CD14-positive monocyte (primary cell): ENCODE data around the gene GOLGA6L7. TPM values are rescaled to one million over a fixed set of nuclear protein-coding genes. Genes with fewer than 3 reads are reported as not detected.
A peak's percentile ranks its signal among the peaks of the same experiment; 100 is the strongest.
"Not testable (repeated sequence)": the region's sequence is repeated elsewhere in the genome, so short reads cannot be mapped to it uniquely, and the experiment has no call there.

Source experiments
- DNase-seq, 3 donors: peaks; one replicate each; pipeline ENCODE4 v3.0.0-alpha.2; 2011 to 2022
- H2AFZ ChIP-seq: 2 replicates; pipeline ENCODE4 v1.6.0; 2012; ENCODE audit warnings: mild to moderate bottlenecking, low read depth, low read length, inconsistent platforms; ENCODE audit not compliant: insufficient read depth, poor library complexity, severe bottlenecking
- H3K27ac ChIP-seq, 2 donors: 1 replicate in 1 of 2; 2 replicates in 1 of 2; pipeline ENCODE4 v1.5.1; 2012 to 2013; ENCODE audit warnings: low read length in 2 of 2, control low read depth in 1 of 2, inconsistent platforms in 1 of 2, low read depth in 1 of 2, mild to moderate bottlenecking in 1 of 2
- H3K27me3 ChIP-seq, 2 donors: one replicate each; pipeline versions ENCODE4 v1.6.0 to v1.6.1; 2011 to 2013; ENCODE audit warnings: low read length in 2 of 2; ENCODE audit not compliant: control insufficient read depth in 2 of 2, insufficient read depth in 2 of 2
- H3K36me3 ChIP-seq, 2 donors: replicated peaks in 1 of 2; 1 replicate in 1 of 2; 2 replicates in 1 of 2; pipeline versions ENCODE4 v1.5.1 to v1.6.1; 2012 to 2013; ENCODE audit warnings: low read length in 2 of 2, control low read depth in 1 of 2, inconsistent platforms in 1 of 2, mild to moderate bottlenecking in 1 of 2; ENCODE audit not compliant: insufficient read depth in 2 of 2, control insufficient read depth in 1 of 2
- H3K4me1 ChIP-seq, 2 donors: 1 replicate in 1 of 2; 2 replicates in 1 of 2; pipeline versions ENCODE4 v1.5.1 to v1.6.1; 2012 to 2013; ENCODE audit warnings: low read length in 2 of 2, control low read depth in 1 of 2, inconsistent platforms in 1 of 2, mild to moderate bottlenecking in 1 of 2, moderate library complexity in 1 of 2; ENCODE audit not compliant: insufficient read depth in 2 of 2, control insufficient read depth in 1 of 2
- H3K4me2 ChIP-seq: replicated peaks from 2 replicates; pipeline ENCODE3; 2012; ENCODE audit warnings: low read length, moderate library complexity, mild to moderate bottlenecking; ENCODE audit not compliant: poor library complexity, severe bottlenecking; ENCODE audit errors: extremely low read depth
- H3K4me3 ChIP-seq, 3 experiments: fragments of 200-600 bp in 1 of 3; sonication (generic) in 1 of 3; replicated peaks in 1 of 3; 1 replicate in 2 of 3; 2 replicates in 1 of 3; pipeline ENCODE4 v1.5.1; 2011 to 2013; ENCODE audit warnings: low read length in 3 of 3, mild to moderate bottlenecking in 3 of 3, control low read depth in 2 of 3, low read depth in 2 of 3, inconsistent platforms in 1 of 3, moderate library complexity in 1 of 3
- H3K79me2 ChIP-seq: 2 replicates; pipeline ENCODE4 v1.6.0; 2012; ENCODE audit warnings: mild to moderate bottlenecking, control low read depth, inconsistent platforms, low read length, moderate library complexity; ENCODE audit not compliant: insufficient read depth
- H3K9ac ChIP-seq: 2 replicates; pipeline ENCODE4 v1.6.0; 2017; ENCODE audit warnings: low read length, mild to moderate bottlenecking; ENCODE audit not compliant: insufficient read depth, poor library complexity, severe bottlenecking
- H3K9me3 ChIP-seq, 2 donors: replicated peaks in 1 of 2; 1 replicate in 1 of 2; 2 replicates in 1 of 2; pipeline versions ENCODE4 v1.5.1 to v1.6.1; 2012 to 2013; ENCODE audit warnings: low read length in 2 of 2, control low read depth in 1 of 2; ENCODE audit not compliant: control insufficient read depth in 1 of 2, insufficient read depth in 1 of 2
- H4K20me1 ChIP-seq: 2 replicates; pipeline ENCODE4 v1.6.0; 2012; ENCODE audit warnings: mild to moderate bottlenecking, low read length, control low read depth, moderate library complexity; ENCODE audit not compliant: insufficient read depth
- H3K27ac Mint-ChIP-seq, 7 donors: one replicate each; pipeline ENCODE4 v1.8.0; 2020; ENCODE audit warnings: mild to moderate bottlenecking in 7 of 7, mixed read lengths in 7 of 7, moderate library complexity in 6 of 7, inconsistent platforms in 2 of 7
- H3K27me3 Mint-ChIP-seq, 3 donors: one replicate each; pipeline ENCODE4 v1.8.0; 2021 to 2022; ENCODE audit warnings: low read depth in 3 of 3, mild to moderate bottlenecking in 3 of 3, mixed read lengths in 3 of 3, moderate library complexity in 3 of 3, inconsistent platforms in 1 of 3
- H3K36me3 Mint-ChIP-seq, 2 donors: one replicate each; pipeline ENCODE4 v1.8.0; 2020; ENCODE audit warnings: mixed read lengths in 2 of 2, inconsistent platforms in 1 of 2, mild to moderate bottlenecking in 1 of 2
- H3K4me1 Mint-ChIP-seq: one replicate; pipeline ENCODE4 v1.8.0; 2020; ENCODE audit warnings: mild to moderate bottlenecking, mixed read lengths
- H3K4me3 Mint-ChIP-seq, 2 donors: one replicate each; pipeline ENCODE4 v1.8.0; 2020; ENCODE audit warnings: mild to moderate bottlenecking in 2 of 2, mixed read lengths in 2 of 2, moderate library complexity in 1 of 2
- H3K9me3 Mint-ChIP-seq, 7 donors: one replicate each; pipeline ENCODE4 v1.8.0; 2020 to 2022; ENCODE audit warnings: mixed read lengths in 7 of 7, mild to moderate bottlenecking in 6 of 7, moderate library complexity in 6 of 7, inconsistent platforms in 2 of 7
- CTCF ChIP-seq: fragments of 200-600 bp; IDR thresholded peaks from one replicate; pipeline ENCODE4 v1.8.0; 2022; ENCODE audit warnings: antibody characterized with exemption, mild to moderate bottlenecking
- WGBS: methylation state at CpG from one replicate; pipeline ENCODE4 v1.1.5; 2013; ENCODE audit warnings: missing lambda C conversion rate; ENCODE audit not compliant: insufficient coverage; 5-methylcytosine and 5-hydroxymethylcytosine counted together
- intact Hi-C, 2 donors: fragments of 100-400 bp; cut with micrococcal nuclease; formaldehyde crosslinking; loops; one replicate each; pipeline versions ENCODE4 v1.15.0 to v1.15.1; 2023
- polyA plus RNA-seq, 3 donors: library from polyadenylated mRNA; depleted of rRNA in 1 of 3; unstranded in 2 of 3; stranded (reverse) in 1 of 3; fragments of 300-500 nt in 2 of 3; fragments of >200 nt in 1 of 3; fragmentation: Illumina TruSeq in 2 of 3; gene quantifications; 1 replicate in 2 of 3; 2 replicates in 1 of 3; pipeline ENCODE4 v1.2.3, GENCODE V29; 2012 to 2021

The GOLGA6L7 gene
- polyA plus RNA-seq, 3 donors = not detected

GRCh38 chr15:28871168-28871567 lies 22.7 kb upstream of the GOLGA6L7 start:
- H3K9me3 Mint-ChIP-seq = peaks cover 2 to 24% (median 5%) of the 10 kb centered on the region in 7 donors
- H3K27ac Mint-ChIP-seq = no peak overlapping the region
- Histone ChIP-seq H3K36me3 (no peaks in the 10 kb centered on the region), H3K4me1 (no peaks in the 10 kb centered on the region), H3K79me2 (no peaks in the 10 kb centered on the region), H3K4me2 (no peak overlapping the region), H4K20me1 (no peaks in the 10 kb centered on the region), H3K9me3 (no peaks in the 10 kb centered on the region), H3K27me3 (no peaks in the 10 kb centered on the region), H3K27ac (no peak overlapping the region), H2AFZ (no peak overlapping the region), H3K4me3 (no peak overlapping the region), H3K9ac (no peak overlapping the region)
- no CpG with 5 or more reads among the region's 3 CpGs for WGBS
- intact Hi-C loops = no loop called here
- H3K36me3 Mint-ChIP-seq = no peaks in the 10 kb centered on the region
- TF ChIP-seq CTCF = no peak
- peaks cover 0 to 4% (median 2%) of the 10 kb centered on the region in 3 donors for H3K27me3 Mint-ChIP-seq
- H3K4me1 Mint-ChIP-seq = no peaks in the 10 kb centered on the region
- DNase-seq = no peak
- H3K4me3 Mint-ChIP-seq = no peak overlapping the region

- Mint-ChIP-seq H3K4me3 (no peak overlapping the region), H3K36me3 (no peaks in the 10 kb centered on the region), H3K9me3 (peaks cover 2 to 25% (median 5%) of the 10 kb centered on the region in 7 donors), H3K27ac (peak overlapping the region in 1 of 7 donors; percentile 63), H3K27me3 (peaks cover 2 to 4% (median 3%) of the 10 kb centered on the region in 3 donors), H3K4me1 (no peaks in the 10 kb centered on the region)
- Histone ChIP-seq H3K9ac (no peak overlapping the region), H3K4me2 (no peak overlapping the region), H3K4me3 (no peak overlapping the region), H3K79me2 (no peaks in the 10 kb centered on the region), H3K9me3 (no peaks in the 10 kb centered on the region), H3K36me3 (no peaks in the 10 kb centered on the region), H2AFZ (no peak overlapping the region), H3K27me3 (no peaks in the 10 kb centered on the region), H3K4me1 (no peaks in the 10 kb centered on the region), H4K20me1 (no peaks in the 10 kb centered on the region), H3K27ac (no peak overlapping the region)
- WGBS = no CpG with 5 or more reads among the region's 9 CpGs
- no peak for DNase-seq
- intact Hi-C loops = no loop called here
- no peak for TF ChIP-seq CTCF
Observed at GRCh38 chr15:28868744-28869345, 20.4 kb upstream of the GOLGA6L7 start.

- intact Hi-C loops, H2AFZ ChIP-seq, H3K4me3 Mint-ChIP-seq, H3K4me1 Mint-ChIP-seq, H3K27me3 Mint-ChIP-seq, H3K9me3 Mint-ChIP-seq, H4K20me1 ChIP-seq, H3K4me3 ChIP-seq, H3K27ac ChIP-seq, H3K9ac ChIP-seq, H3K36me3 ChIP-seq, H3K9me3 ChIP-seq, H3K27me3 ChIP-seq, DNase-seq, H3K4me1 ChIP-seq, H3K4me2 ChIP-seq, H3K79me2 ChIP-seq, H3K36me3 Mint-ChIP-seq: not testable (repeated sequence)
- H3K27ac Mint-ChIP-seq = peak overlapping the region in 1 of 7 donors; percentile 13
- 82% methylated on average over 9 of the region's 11 CpGs for WGBS
Observed at GRCh38 chr15:28861589-28862293, 13.3 kb upstream of the GOLGA6L7 start.
